ENCODE results near the gene PPP1R2C. TPM values are rescaled to one million over a fixed set of nuclear protein-coding genes. Genes with fewer than 3 reads are reported as not detected.

Gene PPP1R2C
- total RNA-seq = not detected

GRCh38 chrX:42778096-42778495, at the start of gene PPP1R2C:
Gene PPP1R2C (minus strand): TSS chrX:42778163. CDS start chrX:42778079, 84 bp downstream.
- peak in 1 of 2 donors; percentile 44 for DNase-seq
- no peaks in the 10 kb centered on the region for H3K4me1 ChIP-seq
- ATAC-seq (ENCODE audit: low FRiP score in 2 of 2) = no peak

DNA sequence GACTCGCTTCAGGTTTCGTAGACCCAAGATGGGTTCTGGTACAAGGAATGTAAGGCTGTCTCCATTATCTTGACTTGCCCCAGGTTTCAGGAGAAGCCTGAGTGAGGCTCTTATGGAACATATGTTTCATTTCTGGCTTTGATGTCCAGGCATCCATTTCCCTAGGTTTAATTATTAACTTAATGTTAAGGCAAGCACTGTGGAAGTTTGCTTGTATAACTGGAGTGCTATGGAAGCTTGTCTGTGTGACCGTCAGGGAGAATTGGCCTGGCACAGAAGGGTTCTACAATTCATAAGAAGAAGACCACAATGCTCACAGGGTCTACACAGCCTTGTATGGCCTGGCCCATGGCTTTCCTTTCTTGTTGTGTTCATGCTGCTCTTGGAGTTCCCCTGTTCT, 47.2 kb upstream of the PPP1R2C start:
- Histone ChIP-seq H3K4me3 (no peak overlapping the region), H3K4me1 (no peaks in the 10 kb centered on the region), H3K27ac (no peak overlapping the region), H3K36me3 (no peaks in the 10 kb centered on the region), H3K9me3 (no peaks in the 10 kb centered on the region), H3K27me3 (no peaks in the 10 kb centered on the region)
- TF ChIP-seq POLR2AphosphoS5 (IDR thresholded peaks at IDR 0.05) (no peak), POLR2A (IDR thresholded peaks at IDR 0.05) (no peak), CTCF (IDR thresholded peaks at IDR 0.05) (no peak), EP300 (IDR thresholded peaks at IDR 0.05) (no peak)
- ATAC-seq (ENCODE audit: low FRiP score in 2 of 2) (no peak), DNase-seq (no peak)
- WGBS, 2 donors = 88 to 93% methylated on average over 3 of the region's 3 CpGs

More at GRCh38 chrX:42778096-42778495, at the start of gene PPP1R2C:
- H3K27me3 ChIP-seq = no peaks in the 10 kb centered on the region
- no peak for TF ChIP-seq EP300 (IDR thresholded peaks at IDR 0.05)
- no peak for TF ChIP-seq POLR2A (IDR thresholded peaks at IDR 0.05)
- no peaks in the 10 kb centered on the region for H3K36me3 ChIP-seq
- peaks cover 0 to 5% (median 0%) of the 10 kb centered on the region in 4 donors for H3K9me3 ChIP-seq
- WGBS, 2 donors = 71 to 98% methylated on average over 29 to 33 of the region's 33 CpGs
- no peak within 1 kb of the TSS for H3K27ac ChIP-seq
- no peak within 1 kb of the TSS for H3K4me3 ChIP-seq

GRCh38 chrX:42824541-42824940, 46.6 kb upstream of the PPP1R2C start:
- 81 to 90% methylated on average over 5 of the region's 5 CpGs for WGBS, 2 donors
- H3K27me3 ChIP-seq = no peaks in the 10 kb centered on the region
- H3K9me3 ChIP-seq = no peaks in the 10 kb centered on the region
- no peaks in the 10 kb centered on the region for H3K4me1 ChIP-seq
- no peak overlapping the region for H3K4me3 ChIP-seq
- ATAC-seq (ENCODE audit: low FRiP score in 2 of 2) = no peak
- TF ChIP-seq EP300 (IDR thresholded peaks at IDR 0.05) = no peak
- no peak for TF ChIP-seq POLR2AphosphoS5 (IDR thresholded peaks at IDR 0.05)
- TF ChIP-seq CTCF (IDR thresholded peaks at IDR 0.05) = no peak
- no peak for TF ChIP-seq POLR2A (IDR thresholded peaks at IDR 0.05)
- no peaks in the 10 kb centered on the region for H3K36me3 ChIP-seq
- no peak for DNase-seq
- H3K27ac ChIP-seq = no peak overlapping the region

- Histone ChIP-seq H3K27ac (no peak overlapping the region), H3K4me1 (no peaks in the 10 kb centered on the region), H3K4me3 (no peak overlapping the region), H3K9me3 (peaks cover 0 to 6% (median 0%) of the 10 kb centered on the region in 4 donors), H3K27me3 (no peaks in the 10 kb centered on the region), H3K36me3 (no peaks in the 10 kb centered on the region)
- DNase-seq (no peak), ATAC-seq (ENCODE audit: low FRiP score in 2 of 2) (no peak)
- 76 to 95% methylated on average over 1 of the region's 1 CpG for WGBS, 2 donors
- TF ChIP-seq POLR2AphosphoS5 (IDR thresholded peaks at IDR 0.05) (no peak), POLR2A (IDR thresholded peaks at IDR 0.05) (no peak), CTCF (IDR thresholded peaks at IDR 0.05) (no peak), EP300 (IDR thresholded peaks at IDR 0.05) (no peak)
Observed at GRCh38 chrX:42823443-42823842, 45.5 kb upstream of the PPP1R2C start.

DNA sequence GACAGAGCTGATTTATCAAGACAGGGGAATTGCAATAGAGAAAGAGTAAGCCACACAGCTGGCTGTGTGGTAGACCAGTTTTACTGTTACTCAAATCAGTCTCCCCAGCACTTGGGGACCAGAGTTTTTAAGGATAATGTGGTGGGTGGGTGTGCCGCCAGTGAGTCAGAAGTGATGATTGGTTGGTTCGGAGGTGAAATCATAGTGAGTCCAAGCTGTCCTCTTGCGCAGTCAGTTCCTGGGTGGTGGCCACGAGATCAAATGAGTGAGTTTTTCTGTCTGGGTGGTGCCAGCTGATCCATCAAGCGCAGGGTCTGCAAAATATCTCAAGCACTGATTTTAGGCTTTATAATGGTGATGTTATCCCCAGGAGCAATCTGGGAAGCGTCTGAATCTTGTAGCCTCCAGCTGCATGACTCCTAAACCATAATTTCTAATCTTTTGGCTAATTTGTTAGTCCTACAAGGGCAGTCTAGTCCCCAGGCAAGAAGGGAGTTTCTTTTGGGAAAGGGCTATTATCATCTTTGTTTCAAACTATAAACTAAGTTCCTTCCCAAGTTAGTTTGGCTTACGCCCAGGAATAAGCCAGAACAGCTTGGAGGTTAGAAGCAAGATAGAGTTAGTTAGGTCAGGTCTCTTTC, 44.0 kb upstream of the PPP1R2C start:
- TF ChIP-seq EP300 (IDR thresholded peaks at IDR 0.05) (no peak), POLR2A (IDR thresholded peaks at IDR 0.05) (no peak), POLR2AphosphoS5 (IDR thresholded peaks at IDR 0.05) (no peak)
- 88 to 89% methylated on average over 5 to 7 of the region's 7 CpGs for WGBS, 2 donors
- DNase-seq (no peak), ATAC-seq (ENCODE audit: low FRiP score in 2 of 2) (peak in 1 of 2 donors; percentile 83)
- no peak overlapping the region for H3K27ac ChIP-seq
- H3K36me3 ChIP-seq = no peaks in the 10 kb centered on the region
- peaks cover 0 to 9% (median 0%) of the 10 kb centered on the region in 4 donors for H3K9me3 ChIP-seq
- H3K27me3 ChIP-seq = no peaks in the 10 kb centered on the region
- no peaks in the 10 kb centered on the region for H3K4me1 ChIP-seq
- H3K4me3 ChIP-seq = no peak overlapping the region

Measured in upper lobe of left lung (tissue), 6 donors.